NCI-H82 (cell line): ENCODE results near the gene ZNF469.

Experiments
- DNase-seq: peaks from one replicate; lab custom pipeline; 2025; lab: John Stamatoyannopoulos, UW

Gene ZNF469

GRCh38 chr16:88378836-88379693 lies 3.7 kb upstream of the ZNF469 start:
- DNase-seq: no peak

DNA sequence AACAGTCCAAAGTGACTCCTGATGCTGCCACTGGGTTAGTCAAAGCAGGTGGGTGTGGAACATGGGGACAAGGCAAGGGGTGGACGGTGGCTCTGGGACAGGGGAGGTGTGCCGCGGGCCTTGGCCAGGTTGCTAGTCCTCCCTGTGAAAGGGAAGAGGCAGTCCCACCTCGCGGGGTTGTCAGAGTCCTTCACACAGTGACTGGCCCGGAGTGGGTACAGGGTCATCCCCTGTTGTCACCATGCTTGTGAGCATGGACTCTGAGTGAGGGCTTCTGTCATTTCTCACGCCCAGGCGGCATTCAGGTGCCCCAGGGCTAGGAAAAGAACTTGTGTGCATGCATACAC lies 3.1 kb upstream of the ZNF469 start:
- no peak for DNase-seq

DNA sequence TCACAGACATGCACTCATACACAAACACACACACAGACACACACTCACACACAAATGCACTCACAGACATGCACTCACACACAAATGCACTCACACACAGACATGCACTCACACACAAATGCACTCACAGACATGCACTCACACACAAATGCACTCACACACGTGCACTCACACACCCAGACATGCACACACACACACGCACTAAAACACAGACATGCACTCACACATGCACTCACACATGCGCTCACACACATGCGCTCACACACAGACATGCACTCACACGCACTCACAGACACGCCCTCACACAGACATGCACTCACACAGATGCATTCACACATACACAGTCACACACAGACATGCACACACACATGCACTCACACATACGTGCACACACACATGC lies 2.7 kb upstream of the ZNF469 start:
- DNase-seq: no peak

GRCh38 chr16:88380619-88381018 lies 2.1 kb upstream of the ZNF469 start:
- no peak for DNase-seq

DNA sequence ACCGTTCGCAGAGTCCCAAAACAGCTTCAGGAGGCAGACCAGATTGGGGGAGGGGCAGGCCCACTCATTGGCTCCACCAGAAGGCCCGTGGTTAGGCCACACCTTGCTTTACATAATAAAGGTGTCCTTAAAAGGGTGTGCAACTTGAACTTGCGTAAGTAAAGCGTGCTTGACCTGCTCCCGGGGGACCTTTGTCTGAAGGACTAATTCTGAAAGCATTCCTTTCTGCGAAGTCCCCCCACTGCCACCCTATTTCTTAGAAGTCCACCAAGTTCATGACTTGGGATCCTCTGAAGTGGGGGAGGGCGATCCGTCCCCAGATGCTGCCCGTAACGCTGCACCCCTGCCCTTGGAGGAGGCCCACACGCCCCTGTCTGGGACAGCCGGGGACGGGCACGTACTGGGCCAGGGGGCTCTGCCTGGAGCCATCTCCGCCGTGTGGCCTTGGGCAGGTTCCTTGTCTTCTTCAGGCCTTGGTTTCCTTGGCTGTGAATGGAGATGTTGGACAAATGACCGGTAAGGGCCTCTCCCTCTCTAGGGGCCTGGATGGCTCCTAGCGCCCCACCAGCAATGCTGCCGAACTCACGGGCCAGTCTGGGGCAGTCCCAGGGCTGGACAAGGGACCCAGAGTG lies 823 bp upstream of the ZNF469 start:
- DNase-seq: no peak

GRCh38 chr16:88383401-88384221 lies 852 bp downstream of the ZNF469 start:
- DNase-seq: no peak

DNA sequence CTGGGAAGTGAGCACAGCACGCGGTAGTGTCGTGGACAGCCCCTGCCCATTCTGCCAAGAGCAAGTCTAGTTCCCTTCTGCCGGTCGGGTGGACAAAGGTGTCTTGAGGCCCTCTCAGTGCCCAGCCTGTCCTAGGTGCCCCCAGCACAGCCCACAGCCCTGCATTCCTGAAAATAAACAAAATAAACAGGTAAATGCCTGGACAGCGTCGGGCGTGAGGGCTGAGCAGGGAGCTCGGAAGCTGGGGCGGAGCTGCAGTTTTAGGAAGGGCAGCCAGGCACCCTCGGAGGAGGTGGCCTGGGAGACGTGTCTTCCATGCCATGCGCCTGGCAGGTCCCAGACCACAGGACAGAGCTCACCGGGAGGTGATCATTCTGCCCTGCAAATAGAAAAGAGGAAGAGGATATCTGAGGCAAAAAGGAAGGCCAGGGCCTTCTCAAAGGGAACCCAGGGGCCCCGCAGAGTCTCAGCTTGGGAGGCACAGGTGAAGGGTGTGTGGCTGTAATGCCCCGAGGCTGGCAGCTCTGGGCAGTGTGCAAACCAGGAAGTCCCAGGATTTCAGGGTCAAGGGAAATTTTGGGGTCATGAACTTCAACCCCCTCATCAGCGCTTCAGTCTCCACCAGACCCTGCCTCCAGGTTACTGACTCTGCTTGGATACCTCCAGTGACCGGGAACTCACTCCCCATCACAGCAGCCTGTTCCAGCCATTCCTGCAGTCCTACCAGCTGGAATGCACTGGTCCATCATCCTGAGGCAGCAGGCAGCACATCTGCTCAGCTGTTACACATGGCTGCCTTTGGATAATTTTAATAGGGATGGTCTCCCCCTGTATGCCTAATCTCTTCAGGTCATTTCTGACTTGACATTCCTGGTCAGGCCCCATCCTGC lies 1.7 kb downstream of the ZNF469 start:
- DNase-seq: no peak

- no peak for DNase-seq
Measured at GRCh38 chr16:88385112-88385594, 2.4 kb downstream of the ZNF469 start.

DNA sequence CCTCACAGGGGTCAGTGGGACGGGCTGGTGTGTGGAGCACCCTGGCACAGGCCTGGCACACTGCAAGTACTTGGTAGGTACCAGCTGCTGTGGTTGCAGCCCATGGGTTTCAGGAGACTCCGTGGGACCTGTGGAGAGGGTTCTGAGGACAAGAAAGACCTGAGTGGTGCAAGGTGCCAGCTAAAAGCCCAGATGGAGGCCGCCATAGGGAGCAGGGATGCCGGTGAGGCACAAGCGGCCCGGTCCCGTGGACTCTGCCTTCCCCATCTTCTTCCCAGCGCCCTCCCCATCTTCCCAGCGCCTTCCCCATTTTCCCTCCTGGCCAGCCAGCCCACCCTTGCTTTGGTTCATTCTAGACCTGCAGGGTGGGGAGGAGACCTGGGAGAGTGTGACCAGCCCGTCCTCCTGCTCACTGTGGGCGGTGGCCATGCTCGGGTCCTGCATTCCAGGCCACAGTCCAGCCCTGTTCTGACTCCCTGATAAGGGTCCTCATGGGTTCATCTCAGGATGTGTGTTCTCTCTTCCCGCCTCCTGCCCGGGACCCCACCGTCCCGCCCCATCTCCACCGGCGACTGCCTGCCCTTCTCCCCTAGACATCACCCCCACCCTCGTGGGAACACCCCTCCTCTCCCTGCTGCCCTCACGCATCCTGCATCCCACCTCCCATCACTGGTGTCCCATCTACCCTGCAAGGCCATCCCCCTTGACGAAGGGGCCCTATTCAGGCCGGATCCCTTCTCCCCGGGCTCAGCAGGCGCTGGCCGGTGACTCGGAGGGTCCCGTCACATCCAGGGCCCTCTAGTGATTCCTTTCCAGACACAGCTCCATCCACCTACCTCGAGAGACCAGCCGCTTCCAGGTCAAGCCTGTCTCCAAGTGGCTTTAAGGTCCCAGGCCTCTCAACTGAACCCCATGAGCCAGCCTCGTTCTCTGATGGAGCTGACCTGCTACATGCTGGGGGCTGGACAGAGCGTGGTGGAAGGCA lies 3.4 kb downstream of the ZNF469 start:
- no peak for DNase-seq

DNA sequence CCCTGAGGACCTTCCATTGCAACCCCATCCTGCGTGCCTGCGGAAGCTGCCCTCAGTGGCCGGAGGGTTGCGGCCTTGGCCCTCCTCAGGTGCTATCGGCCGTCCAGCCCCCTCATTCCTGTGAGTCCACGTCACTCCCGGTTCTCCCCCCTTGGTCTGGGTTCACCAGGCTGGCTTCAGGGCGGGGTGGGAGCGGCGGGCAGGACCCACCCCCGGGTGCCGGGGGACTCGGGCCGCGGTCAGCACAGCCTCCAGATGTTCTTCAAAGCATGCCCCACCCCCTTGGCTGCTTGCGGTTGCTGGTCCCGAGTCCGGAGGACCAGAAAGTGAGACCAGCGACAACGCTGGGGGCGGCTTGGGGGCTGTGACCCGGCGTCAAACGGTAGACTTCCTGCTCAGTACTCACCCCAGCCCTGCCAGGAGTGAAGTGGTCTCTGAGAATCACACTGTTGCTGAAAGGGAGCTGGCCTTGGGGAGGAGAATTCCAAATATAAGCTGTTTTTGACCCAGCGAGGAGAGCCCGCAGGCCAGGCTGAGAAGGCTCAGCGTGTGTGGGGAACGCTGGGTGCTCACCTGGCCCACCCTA lies 4.5 kb downstream of the ZNF469 start:
- no peak for DNase-seq

GRCh38 chr16:88387941-88388627 lies 5.3 kb downstream of the ZNF469 start:
- DNase-seq: no peak

DNA sequence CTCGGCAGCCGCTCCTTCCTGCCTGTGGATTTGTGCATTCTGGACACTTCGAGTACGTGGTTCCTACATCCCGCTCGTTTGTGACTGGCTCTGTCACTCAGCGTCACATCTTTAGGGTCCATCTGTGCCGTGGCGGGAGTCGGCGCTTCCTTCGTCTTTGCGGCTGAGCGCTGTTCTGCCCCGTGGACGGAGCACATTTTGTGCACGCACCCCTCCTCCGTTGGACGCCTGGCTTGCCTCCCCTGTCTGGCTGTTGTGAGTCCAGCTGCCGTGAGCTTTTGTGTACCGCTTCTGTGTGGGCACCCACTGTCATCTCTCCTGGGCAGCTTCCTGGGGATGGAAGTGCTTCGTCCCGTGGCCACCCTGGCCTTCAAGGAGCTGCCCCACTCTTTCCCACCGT lies 6.4 kb downstream of the ZNF469 start:
- no peak for DNase-seq

DNA sequence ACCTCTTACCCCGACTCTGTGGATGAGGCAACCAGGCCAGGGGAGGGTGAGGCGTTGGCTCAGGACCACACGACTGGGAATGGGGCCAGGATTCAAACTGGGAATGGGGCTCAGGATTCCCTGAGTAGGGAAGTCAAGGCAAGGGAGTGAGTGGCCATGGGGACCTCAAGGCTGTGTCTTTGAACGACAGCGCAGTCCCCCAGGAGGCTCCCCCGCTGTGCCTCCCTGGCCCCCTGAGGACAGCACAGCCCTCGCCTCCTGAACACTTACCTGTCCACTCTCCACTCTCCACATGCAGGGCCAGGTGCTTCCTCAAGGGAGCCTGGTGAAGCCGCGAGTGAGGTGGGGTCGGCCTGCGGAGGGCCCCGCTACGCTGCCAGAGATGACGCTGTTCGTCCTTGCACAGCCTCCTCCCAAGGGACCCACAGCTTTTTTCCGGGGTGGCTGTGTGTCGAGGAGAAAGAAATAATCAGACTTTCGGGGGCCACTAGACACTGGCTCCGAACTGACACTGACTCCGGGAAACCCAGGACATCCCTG lies 6.9 kb downstream of the ZNF469 start:
- no peak for DNase-seq

- no peak for DNase-seq
Measured at GRCh38 chr16:88390265-88390664, 7.5 kb downstream of the ZNF469 start.

DNA sequence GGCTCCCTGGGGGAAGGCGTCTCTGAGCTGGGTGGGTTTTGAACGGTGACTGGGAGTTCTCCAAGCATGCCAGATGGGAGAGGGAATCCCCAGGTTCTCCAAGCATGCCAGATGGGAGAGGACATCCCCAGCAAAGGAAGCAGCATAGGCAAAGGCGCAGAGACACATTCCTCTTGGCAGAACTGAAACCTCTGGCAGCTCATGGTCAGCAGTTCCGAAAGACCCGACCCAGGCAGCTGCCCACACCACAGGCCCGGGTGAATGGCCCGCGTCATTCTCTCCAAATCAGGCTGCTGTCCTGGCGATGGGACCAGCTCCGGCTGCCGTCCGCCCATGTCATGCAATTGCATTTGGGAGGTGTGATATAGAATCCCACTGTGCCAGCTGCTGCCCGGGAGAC lies 8.0 kb downstream of the ZNF469 start:
- no peak for DNase-seq

DNA sequence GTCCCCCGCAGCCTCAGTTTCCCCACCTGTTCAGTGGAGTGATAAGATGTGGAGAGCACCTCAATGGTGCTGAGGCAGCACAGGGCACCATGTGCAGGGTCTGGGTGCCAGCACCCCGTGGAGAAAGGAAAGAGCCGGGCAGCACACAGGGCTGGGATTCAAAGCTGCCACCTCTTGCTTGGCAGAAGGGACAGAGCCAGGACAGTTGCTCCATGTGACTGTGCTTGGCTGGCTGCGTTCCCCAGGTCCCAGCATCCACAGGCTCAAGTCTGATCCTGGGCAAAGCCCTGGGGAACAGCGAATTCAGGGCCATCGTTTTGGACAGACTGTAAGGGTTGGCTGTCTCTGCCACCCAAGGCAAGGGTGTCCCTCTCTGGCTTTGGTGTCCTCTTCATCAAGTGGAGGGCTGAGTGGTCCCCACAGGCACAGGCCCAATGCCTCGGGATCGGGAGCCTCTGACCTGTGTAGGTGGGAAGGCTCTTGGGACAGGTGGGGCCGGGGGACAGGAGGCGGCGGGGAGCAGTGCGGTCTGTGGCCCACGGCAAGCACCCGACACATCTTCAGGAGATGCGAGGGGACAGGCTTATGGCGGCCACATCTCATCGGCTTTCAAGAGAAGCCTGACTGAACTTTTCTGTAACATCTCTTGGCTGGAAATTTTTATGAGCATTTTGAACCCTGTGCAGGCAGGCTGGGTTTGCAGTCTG lies 8.5 kb downstream of the ZNF469 start:
- no peak for DNase-seq

DNA sequence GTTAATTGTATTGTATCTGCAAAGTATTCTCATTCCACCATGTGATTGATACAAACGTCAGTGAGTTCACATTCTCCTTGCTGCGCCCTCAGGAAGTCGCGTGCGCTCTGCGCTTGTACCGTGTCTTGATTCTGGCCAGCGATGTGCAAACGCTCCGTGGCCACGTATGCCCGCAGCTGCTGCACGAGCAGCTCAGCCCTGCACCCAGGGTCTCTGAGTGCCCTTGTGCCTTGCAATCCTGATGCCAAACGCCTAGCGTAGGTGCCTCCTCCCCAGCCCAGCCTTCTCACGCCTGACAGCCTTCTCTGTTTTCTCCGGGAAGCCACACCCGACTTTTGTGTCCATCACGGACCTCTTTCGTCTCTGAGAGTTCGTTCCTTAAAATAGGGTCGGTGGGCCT lies 9.4 kb downstream of the ZNF469 start:
- DNase-seq: no peak

- DNase-seq: no peak
Measured at GRCh38 chr16:88392616-88393015, 9.9 kb downstream of the ZNF469 start.

GRCh38 chr16:88393034-88393433 lies 10.3 kb downstream of the ZNF469 start:
- no peak for DNase-seq
